Myocyte (in vitro differentiated cells): ENCODE results near the gene DDT. TPM values are rescaled to one million over a fixed set of nuclear protein-coding genes. Genes with fewer than 3 reads are reported as not detected.
"Not testable (repeated sequence)": the region's sequence is repeated elsewhere in the genome, so short reads cannot be mapped to it uniquely, and the experiment has no call there.

Source experiments
- DNase-seq: peaks from one replicate; pipeline ENCODE4 v3.0.0-alpha.2; 2012; ENCODE audit warnings: low read depth
- total RNA-seq: library from RNA; depleted of rRNA; stranded (reverse); fragments of >200 nt; gene quantifications from 2 replicates; pipeline ENCODE4 v1.2.3, GENCODE V29; 2014

Gene DDT
- total RNA-seq, 1 donor from 2014 or later = 112 TPM

GRCh38 chr22:23989583-23990244 lies 15.5 kb upstream of the DDT start:
- DNase-seq = not testable (repeated sequence)

- not testable (repeated sequence) for DNase-seq
Measured at GRCh38 chr22:23986538-23987178, 12.4 kb upstream of the DDT start.

- DNase-seq = not testable (repeated sequence)
Measured at GRCh38 chr22:23986089-23986488, 11.8 kb upstream of the DDT start.

GRCh38 chr22:23984430-23984829 lies 10.2 kb upstream of the DDT start:
- no peak for DNase-seq

- DNase-seq = not testable (repeated sequence)
Measured at GRCh38 chr22:23980567-23980966, 6.3 kb upstream of the DDT start.

GRCh38 chr22:23979557-23980240 lies 5.5 kb upstream of the DDT start, which contains the start of gene GSTT2:
TSS of gene GSTT2 (plus strand) at chr22:23980134.
- not testable (repeated sequence) for DNase-seq

- not testable (repeated sequence) for DNase-seq
Measured at GRCh38 chr22:23977304-23977703, 3.1 kb upstream of the DDT start.

GRCh38 chr22:23974836-23975352 lies 653 bp upstream of the DDT start:
- DNase-seq = not testable (repeated sequence)

GRCh38 chr22:23971927-23972326 lies 2.3 kb downstream of the DDT start:
- not testable (repeated sequence) for DNase-seq

- DNase-seq = no peak
Measured at GRCh38 chr22:23970816-23971486, 3.3 kb downstream of the DDT start.

GRCh38 chr22:23970201-23970641 lies 4.0 kb downstream of the DDT start:
- DNase-seq = no peak

- DNase-seq = no peak
Measured at GRCh38 chr22:23969071-23969470, 5.2 kb downstream of the DDT start.

GRCh38 chr22:23966568-23966967 lies 7.7 kb downstream of the DDT start, which contains the start of gene DDTL:
TSS of gene DDTL (plus strand) at chr22:23966888. CDS start at chr22:23966915, 27 bp downstream.
- DNase-seq = not testable (repeated sequence)

- DNase-seq = not testable (repeated sequence)
Measured at GRCh38 chr22:23966094-23966493, 8.1 kb downstream of the DDT start.

- not testable (repeated sequence) for DNase-seq
Measured at GRCh38 chr22:23961084-23961771, 13.0 kb downstream of the DDT start, which contains the start of gene GSTT2B. TSS of gene GSTT2B (minus strand) at chr22:23961195. CDS start at chr22:23961131, 64 bp downstream.

GRCh38 chr22:23956301-23956900 lies 17.8 kb downstream of the DDT start:
- peak; percentile 78 for DNase-seq

GRCh38 chr22:23955886-23956285 lies 18.4 kb downstream of the DDT start:
- not testable (repeated sequence) for DNase-seq

GRCh38 chr22:23954991-23955305 lies 19.3 kb downstream of the DDT start:
- not testable (repeated sequence) for DNase-seq

- not testable (repeated sequence) for DNase-seq
Measured at GRCh38 chr22:23954193-23954990, 19.8 kb downstream of the DDT start.
